HG02885 (cell line): ENCODE data around the gene ZNF212.

Experiments
- ATAC-seq: cut with Tn5 transposase; IDR thresholded peaks from one replicate; pipeline ENCODE4 v1.9.1; 2021; ENCODE audit warnings: mild to moderate bottlenecking; ENCODE audit not compliant: unreplicated experiment, poor library complexity

Gene ZNF212

GRCh38 chr7:149239345-149240143 lies at the start of gene ZNF212:
Gene ZNF212, plus strand, starts transcription at chr7:149239651. Its CDS starts 128 bp downstream, at chr7:149239779.
- peak; percentile 98 for ATAC-seq

GRCh38 chr7:149191851-149192250 lies 47.6 kb upstream of the ZNF212 start:
- ATAC-seq, result no peak

- no peak for ATAC-seq
Measured at GRCh38 chr7:149194799-149195179, 44.7 kb upstream of the ZNF212 start.

- peak; percentile 91 for ATAC-seq
Measured at GRCh38 chr7:149195180-149196150, 44.0 kb upstream of the ZNF212 start, which contains the start of gene ZNF282. Gene ZNF282, plus strand, starts transcription at chr7:149195546. Its CDS starts 44 bp downstream, at chr7:149195590.

GRCh38 chr7:149196151-149196704 lies 43.2 kb upstream of the ZNF212 start:
- peak; percentile 10 for ATAC-seq

- no peak for ATAC-seq
Measured at GRCh38 chr7:149196705-149197171, 42.7 kb upstream of the ZNF212 start.

- no peak for ATAC-seq
Measured at GRCh38 chr7:149197675-149198074, 41.8 kb upstream of the ZNF212 start.

- no peak for ATAC-seq
Measured at GRCh38 chr7:149198161-149198816, 41.2 kb upstream of the ZNF212 start.

- ATAC-seq, result no peak
Measured at GRCh38 chr7:149199234-149199995, 40.0 kb upstream of the ZNF212 start.

GRCh38 chr7:149202831-149203231 lies 36.6 kb upstream of the ZNF212 start:
- no peak for ATAC-seq

- ATAC-seq, result no peak
Measured at GRCh38 chr7:149205690-149206381, 33.6 kb upstream of the ZNF212 start.

- no peak for ATAC-seq
Measured at GRCh38 chr7:149207324-149208035, 32.0 kb upstream of the ZNF212 start.

- no peak for ATAC-seq
Measured at GRCh38 chr7:149209518-149210269, 29.8 kb upstream of the ZNF212 start.

GRCh38 chr7:149210551-149210950 lies 28.9 kb upstream of the ZNF212 start:
- ATAC-seq, result no peak

- ATAC-seq, result no peak
Measured at GRCh38 chr7:149214020-149214720, 25.3 kb upstream of the ZNF212 start.

- ATAC-seq, result no peak
Measured at GRCh38 chr7:149216402-149216801, 23.0 kb upstream of the ZNF212 start.

- ATAC-seq, result no peak
Measured at GRCh38 chr7:149217570-149217969, 21.9 kb upstream of the ZNF212 start.
